A673 (cell line): ENCODE data around the gene ST6GALNAC3. TPM values are rescaled to one million over a fixed set of nuclear protein-coding genes. Genes with fewer than 3 reads are reported as not detected.

Experiments
- BruUV-seq: library from RNA; stranded (reverse); fragments of 400-500 nt; replicated peaks from 2 replicates; lab custom pipeline; 2021; lab: Mats Ljungman, UMichigan
- CTCF ChIA-PET: fragments of 300-600 bp; sonication (Branson Sonifier 250); formaldehyde crosslinking; loops from one replicate; lab custom pipeline; 2022; ENCODE audit warnings: antibody characterized with exemption; lab: Charles Lee
- POLR2A ChIA-PET: fragments of 300-600 bp; sonication (Branson Sonifier 250); formaldehyde crosslinking; loops from one replicate; lab custom pipeline; 2022; ENCODE audit warnings: antibody characterized with exemption; ENCODE audit not compliant: low non-redundant PET; lab: Charles Lee
- DNase-seq: peaks from one replicate; pipeline ENCODE4 v3.0.0-alpha.2; 2015; ENCODE audit warnings: low spot score
- H3K27ac ChIP-seq: fragments of 200-600 bp; sonication (generic); 2 replicates; pipeline ENCODE4 v1.5.1; 2016; ENCODE audit warnings: mixed run types, low read depth, mild to moderate bottlenecking, mixed read lengths, antibody characterized with exemption, low read length; ENCODE audit not compliant: poor library complexity, severe bottlenecking
- H3K27me3 ChIP-seq: fragments of 200-600 bp; sonication (generic); replicated peaks from 2 replicates; pipeline ENCODE4 v1.6.1; 2017; ENCODE audit warnings: mixed run types, low read depth, mild to moderate bottlenecking, mixed read lengths, antibody characterized with exemption, low read length; ENCODE audit not compliant: insufficient read depth, poor library complexity
- H3K36me3 ChIP-seq: fragments of 200-600 bp; sonication (generic); 2 replicates; pipeline ENCODE4 v1.6.1; 2016; ENCODE audit warnings: mixed run types, mild to moderate bottlenecking, mixed read lengths, antibody characterized with exemption, low read length; ENCODE audit not compliant: insufficient read depth, poor library complexity, severe bottlenecking
- H3K4me1 ChIP-seq: fragments of 200-600 bp; sonication (generic); 2 replicates; pipeline ENCODE4 v1.6.1; 2017; ENCODE audit warnings: mixed run types, mild to moderate bottlenecking, mixed read lengths, antibody characterized with exemption, low read length; ENCODE audit not compliant: insufficient read depth, poor library complexity, severe bottlenecking
- H3K4me3 ChIP-seq: fragments of 200-600 bp; sonication (generic); 2 replicates; pipeline ENCODE4 v1.5.1; 2016; ENCODE audit warnings: low read depth, mixed run types, mild to moderate bottlenecking, mixed read lengths, low read length; ENCODE audit not compliant: poor library complexity, severe bottlenecking
- H3K9me3 ChIP-seq: fragments of 200-600 bp; sonication (generic); 2 replicates; pipeline ENCODE4 v1.6.1; 2016; ENCODE audit warnings: mixed run types, low read depth, mild to moderate bottlenecking, mixed read lengths, antibody characterized with exemption, low read length; ENCODE audit not compliant: poor library complexity, severe bottlenecking
- EZH2 ChIP-seq: fragments of 200-600 bp; sonication (generic); IDR thresholded peaks from 2 replicates; pipeline ENCODE4 v1.6.1; 2017; ENCODE audit warnings: borderline replicate concordance, low read depth, mild to moderate bottlenecking, mixed read lengths, antibody characterized with exemption, low read length; ENCODE audit not compliant: poor library complexity, severe bottlenecking
- intact Hi-C: fragments of 100-400 bp; cut with micrococcal nuclease; formaldehyde crosslinking; loops from one replicate; pipeline ENCODE4 v1.10.0; 2022; ENCODE audit not compliant: unreplicated experiment
- total RNA-seq: library from RNA; stranded (reverse); gene quantifications from 2 replicates; pipeline ENCODE4 v1.2.3, GENCODE V29; 2021
- TF ChIP-seq, protein P1 (sequence below): fragments of 300-800, 200-600 bp; sonication (generic); conservative IDR thresholded peaks from 2 replicates; pipeline ENCODE4 v1.5.1; 2017; ENCODE audit warnings: low read depth, mild to moderate bottlenecking, antibody characterized with exemption, low read length, moderate library complexity, mixed read lengths

ST6GALNAC3 gene
- total RNA-seq, 1 experiment from 2014 or later, result 1.2 TPM

DNA sequence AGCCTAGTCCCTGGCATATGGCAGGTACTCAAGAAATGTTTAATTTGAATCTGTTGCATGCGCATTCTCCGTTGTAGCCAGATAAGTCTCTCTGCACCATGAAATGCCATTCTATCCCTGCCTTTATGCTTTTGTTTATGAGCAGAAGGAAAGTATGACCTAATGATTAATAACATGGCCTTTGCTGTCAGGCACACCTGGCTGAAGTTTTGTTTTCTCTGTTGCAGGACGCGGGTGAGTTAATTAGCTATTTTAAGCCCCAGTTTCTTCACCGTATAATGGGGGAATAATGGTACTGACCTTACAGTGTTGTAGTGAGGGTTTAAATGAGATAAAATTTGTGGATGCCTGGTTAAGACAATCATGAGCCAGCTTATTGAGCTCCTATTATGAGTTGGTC, 87.7 kb downstream of the ST6GALNAC3 start:
- no peak overlapping the region for H3K27ac ChIP-seq
- H3K36me3 ChIP-seq, result no peaks in the 10 kb centered on the region
- H3K9me3 ChIP-seq, result no peaks in the 10 kb centered on the region
- no peak overlapping the region for H3K4me3 ChIP-seq
- no peak for DNase-seq
- BruUV-seq, result no TSS peak
- ChIA-PET POLR2A (no interaction called here), CTCF (interaction anchor here (0.6 kb wide), 1 partner anchor 920 kb away, joined by 12 read pairs; no protein-coding TSS in a partner anchor)
- intact Hi-C loops, result no loop called here
- no peaks in the 10 kb centered on the region for H3K27me3 ChIP-seq
- TF ChIP-seq, protein P1, sequence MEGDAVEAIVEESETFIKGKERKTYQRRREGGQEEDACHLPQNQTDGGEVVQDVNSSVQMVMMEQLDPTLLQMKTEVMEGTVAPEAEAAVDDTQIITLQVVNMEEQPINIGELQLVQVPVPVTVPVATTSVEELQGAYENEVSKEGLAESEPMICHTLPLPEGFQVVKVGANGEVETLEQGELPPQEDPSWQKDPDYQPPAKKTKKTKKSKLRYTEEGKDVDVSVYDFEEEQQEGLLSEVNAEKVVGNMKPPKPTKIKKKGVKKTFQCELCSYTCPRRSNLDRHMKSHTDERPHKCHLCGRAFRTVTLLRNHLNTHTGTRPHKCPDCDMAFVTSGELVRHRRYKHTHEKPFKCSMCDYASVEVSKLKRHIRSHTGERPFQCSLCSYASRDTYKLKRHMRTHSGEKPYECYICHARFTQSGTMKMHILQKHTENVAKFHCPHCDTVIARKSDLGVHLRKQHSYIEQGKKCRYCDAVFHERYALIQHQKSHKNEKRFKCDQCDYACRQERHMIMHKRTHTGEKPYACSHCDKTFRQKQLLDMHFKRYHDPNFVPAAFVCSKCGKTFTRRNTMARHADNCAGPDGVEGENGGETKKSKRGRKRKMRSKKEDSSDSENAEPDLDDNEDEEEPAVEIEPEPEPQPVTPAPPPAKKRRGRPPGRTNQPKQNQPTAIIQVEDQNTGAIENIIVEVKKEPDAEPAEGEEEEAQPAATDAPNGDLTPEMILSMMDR, result no peak
- TF ChIP-seq EZH2, result no peak
- no peaks in the 10 kb centered on the region for H3K4me1 ChIP-seq

DNA sequence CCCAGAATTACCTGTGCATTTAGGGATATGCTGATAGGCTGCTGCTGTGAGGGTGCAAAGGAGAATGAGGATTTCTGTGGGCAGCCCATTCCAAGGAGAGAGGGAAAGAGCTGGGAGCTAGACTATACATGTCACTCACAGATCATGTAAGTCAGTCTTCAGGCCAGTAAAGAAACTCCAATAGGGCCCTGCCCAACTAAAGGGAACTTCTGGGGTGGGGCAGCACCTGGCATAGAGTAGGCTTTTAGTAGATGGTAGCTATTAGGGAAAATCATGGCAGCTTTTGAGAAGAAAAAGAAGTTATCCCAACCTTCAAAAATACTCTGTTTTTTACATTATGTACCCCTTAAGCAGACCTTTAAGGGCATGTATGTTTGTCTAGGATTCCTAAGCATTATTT, 89.6 kb downstream of the ST6GALNAC3 start:
- Histone ChIP-seq H3K4me1 (no peaks in the 10 kb centered on the region), H3K4me3 (no peak overlapping the region), H3K27me3 (no peaks in the 10 kb centered on the region), H3K36me3 (no peaks in the 10 kb centered on the region), H3K27ac (no peak overlapping the region), H3K9me3 (no peaks in the 10 kb centered on the region)
- intact Hi-C loops, result no loop called here
- no TSS peak for BruUV-seq
- CTCF ChIA-PET, result no interaction called here
- no peak for DNase-seq
- POLR2A ChIA-PET, result no interaction called here
- TF ChIP-seq EZH2, result no peak
- TF ChIP-seq, protein P1, result no peak

DNA sequence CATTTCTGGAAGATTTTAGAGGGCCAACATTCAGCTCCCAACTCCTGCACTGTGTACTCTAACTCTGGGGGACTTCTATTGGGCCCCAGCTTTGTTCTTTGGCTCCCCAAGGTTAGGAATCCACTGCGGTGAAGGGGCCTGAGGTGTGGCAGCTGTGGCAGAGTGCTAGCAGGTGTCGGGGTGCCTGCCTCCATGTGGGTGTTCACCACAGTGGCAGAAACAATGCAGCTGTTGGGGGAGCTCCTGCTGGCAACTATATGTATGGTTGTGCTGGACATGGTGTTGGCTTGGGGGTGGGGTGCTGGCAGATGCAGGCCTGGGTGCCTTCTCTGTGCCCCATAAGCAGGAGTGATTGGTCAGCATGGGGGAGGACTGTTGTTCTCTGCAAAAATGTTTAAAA, 95.5 kb downstream of the ST6GALNAC3 start:
- Histone ChIP-seq H3K4me3 (no peak overlapping the region), H3K27ac (no peak overlapping the region), H3K36me3 (no peaks in the 10 kb centered on the region), H3K27me3 (peaks cover under 1% of the 10 kb centered on the region), H3K9me3 (no peaks in the 10 kb centered on the region), H3K4me1 (no peaks in the 10 kb centered on the region)
- no peak for DNase-seq
- CTCF ChIA-PET, result no interaction called here
- no TSS peak for BruUV-seq
- TF ChIP-seq, protein P1, result no peak
- no peak for TF ChIP-seq EZH2
- POLR2A ChIA-PET, result no interaction called here
- intact Hi-C loops, result no loop called here
